A549 (cell line): ENCODE measurements around the gene BCS1L.

Source experiments
- SMC3 ChIP-seq: fragments of >200 bp; sonication (Bioruptor Twin); formaldehyde crosslinking; IDR thresholded peaks from 3 replicates; pipeline ENCODE4 v1.6.1; 2018; ENCODE audit warnings: inconsistent platforms
- TP53 ChIP-seq: fragments of 250-450 bp; sonication (Bioruptor Pico); IDR thresholded peaks from 2 replicates; pipeline ENCODE4 v1.5.0; 2021; ENCODE audit warnings: mild to moderate bottlenecking, moderate library complexity
- USF2 ChIP-seq: fragments of 450-650 bp; IDR thresholded peaks from 2 replicates; pipeline ENCODE4 v1.6.1; 2014; ENCODE audit warnings: antibody characterized with exemption

GRCh38 chr2:218644721-218645120, 14.8 kb upstream of the BCS1L start:
- no peak for TF ChIP-seq SMC3
- no peak for TF ChIP-seq USF2
- TF ChIP-seq TP53 (CRISPR knock-in tag), result no peak
